SH-SY5Y (cell line): Measurements from ENCODE around the gene COG7.

Experiments
- GATA2 ChIP-seq: IDR thresholded peaks from 2 replicates; pipeline ENCODE4 v1.6.1; 2011; ENCODE audit warnings: mild to moderate bottlenecking, low read depth, low read length
- GATA3 ChIP-seq: IDR thresholded peaks from 2 replicates; pipeline ENCODE4 v1.6.1; 2011; ENCODE audit warnings: low read depth, mild to moderate bottlenecking, low read length, moderate library complexity

DNA sequence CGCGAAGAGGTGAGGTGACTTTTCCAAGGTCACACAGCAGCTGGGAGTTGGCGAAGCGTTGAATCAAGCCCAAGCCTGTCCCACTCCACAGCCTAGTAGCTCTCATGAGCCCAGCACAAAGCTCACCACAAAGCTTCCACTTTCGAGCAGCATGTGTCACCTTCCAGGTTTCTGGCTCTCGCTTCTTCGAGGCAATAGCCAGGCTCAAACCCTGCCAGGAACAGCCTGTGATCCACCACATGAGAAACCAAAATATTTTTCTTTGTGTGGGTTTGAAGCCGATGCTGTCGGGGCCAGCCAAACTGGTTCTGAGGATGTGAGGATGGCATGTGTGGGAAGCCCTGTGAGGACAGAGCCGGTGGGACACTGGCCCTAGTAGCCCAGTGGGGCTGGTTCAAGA lies 68.1 kb downstream of the COG7 start:
- TF ChIP-seq GATA2 (no peak), GATA3 (no peak)
